ENCODE data around the gene PRKCE.

DNA sequence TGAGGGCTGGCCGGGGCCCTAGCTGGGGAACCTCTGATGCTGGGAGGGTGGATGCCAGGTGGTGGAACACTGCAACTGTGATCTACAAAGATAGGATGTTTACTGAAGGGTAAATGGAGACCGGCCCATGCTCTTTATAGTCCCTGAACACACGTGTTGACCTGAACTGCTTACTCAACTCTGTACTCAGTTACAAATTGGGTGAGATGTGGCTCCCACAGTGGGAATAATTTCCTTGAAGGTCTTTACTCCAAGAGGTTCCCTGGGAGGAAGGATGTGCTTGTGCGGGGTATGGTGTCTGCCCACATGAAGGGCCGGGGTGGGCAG lies 254.1 kb downstream of the PRKCE start:
- TF ChIP-seq POLR2A (IDR thresholded peaks at IDR 0.05; ENCODE audit: low read depth, low read length) (no peak), POLR2AphosphoS5 (IDR thresholded peaks at IDR 0.05; ENCODE audit: low read depth, low read length) (no peak), TAF1 (IDR thresholded peaks at IDR 0.05; ENCODE audit: borderline replicate concordance, low read depth, low read length) (no peak)
